ENCODE results near the gene FHOD3. TPM values are rescaled to one million over a fixed set of nuclear protein-coding genes. Genes with fewer than 3 reads are reported as not detected.

The FHOD3 gene
- total and polyA plus RNA-seq, 3 experiments from 2014 or later: not detected

GRCh38 chr18:36398419-36398818 lies 100.9 kb downstream of the FHOD3 start:
- Histone ChIP-seq H3K4me3 (ENCODE audit: low read length) (no peak overlapping the region), H3K9me3 (ENCODE audit: low read length) (no peaks in the 10 kb centered on the region), H3K4me1 (ENCODE audit: insufficient read depth, low read length) (no peaks in the 10 kb centered on the region), H3K27me3 (ENCODE audit: insufficient read depth, low read length, poor library complexity, severe bottlenecking) (no peaks in the 10 kb centered on the region), H3K36me3 (ENCODE audit: insufficient read depth, low read length) (no peaks in the 10 kb centered on the region), H3K27ac (ENCODE audit: low read depth, low read length) (no peak overlapping the region)
- ChIA-PET CTCF (no interaction called here), POLR2A (no interaction called here)
- Mint-ChIP-seq H3K9me3 (peaks cover 2 to 15% (median 6%) of the 10 kb centered on the region in 5 donors), H3K27me3 (peaks cover 5 to 9% of the 10 kb centered on the region in 2 donors), H3K4me1 (no peaks in the 10 kb centered on the region), H3K36me3 (no peaks in the 10 kb centered on the region), H3K27ac (no peak overlapping the region), H3K4me3 (no peak overlapping the region)
- no peak for DNase-seq

GRCh38 chr18:36399055-36399454 lies 101.5 kb downstream of the FHOD3 start:
- no peaks in the 10 kb centered on the region for H3K9me3 ChIP-seq (ENCODE audit: low read length)

GRCh38 chr18:36401462-36401861 lies 103.9 kb downstream of the FHOD3 start:
- no peaks in the 10 kb centered on the region for H3K4me1 Mint-ChIP-seq
- H3K4me3 ChIP-seq (ENCODE audit: low read length): no peak overlapping the region
- H3K9me3 Mint-ChIP-seq: peaks cover 0 to 5% (median 4%) of the 10 kb centered on the region in 5 donors
- H3K27ac Mint-ChIP-seq: no peak overlapping the region
- no peak overlapping the region for H3K27ac ChIP-seq (ENCODE audit: low read depth, low read length)
- peaks cover 5 to 9% of the 10 kb centered on the region in 2 donors for H3K27me3 Mint-ChIP-seq
- H3K4me1 ChIP-seq (ENCODE audit: insufficient read depth, low read length): no peaks in the 10 kb centered on the region
- no peaks in the 10 kb centered on the region for H3K27me3 ChIP-seq (ENCODE audit: insufficient read depth, low read length, poor library complexity, severe bottlenecking)
- H3K9me3 ChIP-seq (ENCODE audit: low read length): no peaks in the 10 kb centered on the region
- no peak for DNase-seq
- H3K36me3 Mint-ChIP-seq: no peaks in the 10 kb centered on the region
- ChIA-PET CTCF (no interaction called here), POLR2A (no interaction called here)
- no peak overlapping the region for H3K4me3 Mint-ChIP-seq
- H3K36me3 ChIP-seq (ENCODE audit: insufficient read depth, low read length): no peaks in the 10 kb centered on the region

More at GRCh38 chr18:36399055-36399454, 101.5 kb downstream of the FHOD3 start:
- no peak overlapping the region for H3K4me3 ChIP-seq (ENCODE audit: low read length)
- ChIA-PET POLR2A (no interaction called here), CTCF (no interaction called here)
- H3K4me1 ChIP-seq (ENCODE audit: insufficient read depth, low read length): no peaks in the 10 kb centered on the region
- peaks cover 5 to 9% of the 10 kb centered on the region in 2 donors for H3K27me3 Mint-ChIP-seq
- H3K27ac Mint-ChIP-seq: no peak overlapping the region
- H3K4me3 Mint-ChIP-seq: no peak overlapping the region
- no peaks in the 10 kb centered on the region for H3K27me3 ChIP-seq (ENCODE audit: insufficient read depth, low read length, poor library complexity, severe bottlenecking)
- H3K9me3 Mint-ChIP-seq: peaks cover 2 to 13% (median 6%) of the 10 kb centered on the region in 5 donors
- no peaks in the 10 kb centered on the region for H3K36me3 ChIP-seq (ENCODE audit: insufficient read depth, low read length)
- H3K27ac ChIP-seq (ENCODE audit: low read depth, low read length): no peak overlapping the region
- H3K4me1 Mint-ChIP-seq: no peaks in the 10 kb centered on the region
- no peaks in the 10 kb centered on the region for H3K36me3 Mint-ChIP-seq
- DNase-seq: no peak

- DNase-seq: no peak
- H3K4me1 Mint-ChIP-seq: no peaks in the 10 kb centered on the region
- H3K4me3 Mint-ChIP-seq: no peak overlapping the region
- no peak overlapping the region for H3K4me3 ChIP-seq (ENCODE audit: low read length)
- H3K9me3 Mint-ChIP-seq: peaks cover 0 to 2% (median 0%) of the 10 kb centered on the region in 5 donors
- H3K27ac Mint-ChIP-seq: no peak overlapping the region
- no peaks in the 10 kb centered on the region for H3K36me3 Mint-ChIP-seq
- no peaks in the 10 kb centered on the region for H3K9me3 ChIP-seq (ENCODE audit: low read length)
- H3K4me1 ChIP-seq (ENCODE audit: insufficient read depth, low read length): no peaks in the 10 kb centered on the region
- no peak overlapping the region for H3K27ac ChIP-seq (ENCODE audit: low read depth, low read length)
- H3K27me3 Mint-ChIP-seq: peaks cover 5 to 9% of the 10 kb centered on the region in 2 donors
- no peaks in the 10 kb centered on the region for H3K36me3 ChIP-seq (ENCODE audit: insufficient read depth, low read length)
- H3K27me3 ChIP-seq (ENCODE audit: insufficient read depth, low read length, poor library complexity, severe bottlenecking): no peaks in the 10 kb centered on the region
- ChIA-PET CTCF (no interaction called here), POLR2A (no interaction called here)
These were observed 105.4 kb downstream of the FHOD3 start for GRCh38 chr18:36402765-36403396.

- H3K9me3 ChIP-seq (ENCODE audit: low read length): no peaks in the 10 kb centered on the region
- Mint-ChIP-seq H3K4me3 (no peak overlapping the region), H3K4me1 (no peaks in the 10 kb centered on the region), H3K9me3 (peaks cover 0 to 2% (median 0%) of the 10 kb centered on the region in 5 donors), H3K27ac (no peak overlapping the region), H3K36me3 (no peaks in the 10 kb centered on the region), H3K27me3 (peaks cover 1 to 9% of the 10 kb centered on the region in 2 donors)
- POLR2A ChIA-PET: no interaction called here
- DNase-seq: no peak
- H3K27ac ChIP-seq (ENCODE audit: low read depth, low read length): no peak overlapping the region
- CTCF ChIA-PET: no interaction called here
- H3K4me1 ChIP-seq (ENCODE audit: insufficient read depth, low read length): no peaks in the 10 kb centered on the region
- H3K4me3 ChIP-seq (ENCODE audit: low read length): no peak overlapping the region
- H3K27me3 ChIP-seq (ENCODE audit: insufficient read depth, low read length, poor library complexity, severe bottlenecking): no peaks in the 10 kb centered on the region
- no peaks in the 10 kb centered on the region for H3K36me3 ChIP-seq (ENCODE audit: insufficient read depth, low read length)
These were observed 106.6 kb downstream of the FHOD3 start for GRCh38 chr18:36403896-36404820.

- no peaks in the 10 kb centered on the region for H3K9me3 ChIP-seq (ENCODE audit: low read length)
- Mint-ChIP-seq H3K27ac (no peak overlapping the region), H3K4me1 (no peaks in the 10 kb centered on the region), H3K27me3 (peaks cover 0 to 3% of the 10 kb centered on the region in 2 donors), H3K4me3 (no peak overlapping the region), H3K36me3 (no peaks in the 10 kb centered on the region), H3K9me3 (peaks cover 0 to 2% (median 0%) of the 10 kb centered on the region in 5 donors)
- no peaks in the 10 kb centered on the region for H3K36me3 ChIP-seq (ENCODE audit: insufficient read depth, low read length)
- ChIA-PET CTCF (no interaction called here), POLR2A (no interaction called here)
- no peaks in the 10 kb centered on the region for H3K4me1 ChIP-seq (ENCODE audit: insufficient read depth, low read length)
- no peak for DNase-seq
- no peaks in the 10 kb centered on the region for H3K27me3 ChIP-seq (ENCODE audit: insufficient read depth, low read length, poor library complexity, severe bottlenecking)
- no peak overlapping the region for H3K4me3 ChIP-seq (ENCODE audit: low read length)
- no peak overlapping the region for H3K27ac ChIP-seq (ENCODE audit: low read depth, low read length)
These were observed 108.1 kb downstream of the FHOD3 start for GRCh38 chr18:36405611-36406010.

GRCh38 chr18:36406805-36407204 lies 109.3 kb downstream of the FHOD3 start:
- ChIA-PET POLR2A (no interaction called here), CTCF (no interaction called here)
- H3K4me1 Mint-ChIP-seq: no peaks in the 10 kb centered on the region
- Histone ChIP-seq H3K9me3 (ENCODE audit: low read length) (no peaks in the 10 kb centered on the region), H3K27me3 (ENCODE audit: insufficient read depth, low read length, poor library complexity, severe bottlenecking) (no peaks in the 10 kb centered on the region), H3K4me1 (ENCODE audit: insufficient read depth, low read length) (no peaks in the 10 kb centered on the region), H3K4me3 (ENCODE audit: low read length) (no peak overlapping the region), H3K36me3 (ENCODE audit: insufficient read depth, low read length) (no peaks in the 10 kb centered on the region), H3K27ac (ENCODE audit: low read depth, low read length) (no peak overlapping the region)
- H3K4me3 Mint-ChIP-seq: no peak overlapping the region
- H3K27ac Mint-ChIP-seq: no peak overlapping the region
- H3K9me3 Mint-ChIP-seq: no peaks in the 10 kb centered on the region
- H3K27me3 Mint-ChIP-seq: peaks cover 2 to 3% of the 10 kb centered on the region in 2 donors
- DNase-seq: no peak
- H3K36me3 Mint-ChIP-seq: no peaks in the 10 kb centered on the region

GRCh38 chr18:36408606-36409005 lies 111.1 kb downstream of the FHOD3 start:
- no peak for DNase-seq
- H3K9me3 Mint-ChIP-seq: no peaks in the 10 kb centered on the region
- H3K27ac ChIP-seq (ENCODE audit: low read depth, low read length): no peak overlapping the region
- no peaks in the 10 kb centered on the region for H3K36me3 Mint-ChIP-seq
- CTCF ChIA-PET: no interaction called here
- POLR2A ChIA-PET: no interaction called here
- no peaks in the 10 kb centered on the region for H3K9me3 ChIP-seq (ENCODE audit: low read length)
- H3K4me1 Mint-ChIP-seq: no peaks in the 10 kb centered on the region
- no peak overlapping the region for H3K4me3 Mint-ChIP-seq
- no peaks in the 10 kb centered on the region for H3K36me3 ChIP-seq (ENCODE audit: insufficient read depth, low read length)
- H3K4me1 ChIP-seq (ENCODE audit: insufficient read depth, low read length): no peaks in the 10 kb centered on the region
- no peaks in the 10 kb centered on the region for H3K27me3 ChIP-seq (ENCODE audit: insufficient read depth, low read length, poor library complexity, severe bottlenecking)
- H3K4me3 ChIP-seq (ENCODE audit: low read length): no peak overlapping the region
- no peak overlapping the region for H3K27ac Mint-ChIP-seq
- peaks cover 0 to 4% of the 10 kb centered on the region in 2 donors for H3K27me3 Mint-ChIP-seq
